Mesenteric fat pad (tissue), 1 donor: ENCODE measurements around the gene RTN4R. TPM values are rescaled to one million over a fixed set of nuclear protein-coding genes. Genes with fewer than 3 reads are reported as not detected.

Experiments
- DNase-seq: peaks from one replicate; pipeline ENCODE4 v3.0.0-alpha.2; 2020; ENCODE audit warnings: low spot score
- total RNA-seq: library from RNA; stranded (reverse); fragmentation: NEBNext Ultra II Directional; extraction: Animal tissue kit (Norgen Biotek cat#: 25700); gene quantifications from one replicate; pipeline ENCODE4 v1.2.1, GENCODE V29; 2021
- donor health status: DM: yes; HTN: yes; CAD: no.

The RTN4R gene
- total RNA-seq, 1 donor from 2014 or later: 0.55 TPM

GRCh38 chr22:20218987-20219386 lies 49.1 kb downstream of the RTN4R start:
- no peak for DNase-seq

GRCh38 chr22:20218326-20218872 lies 49.7 kb downstream of the RTN4R start:
- DNase-seq: no peak

- no peak for DNase-seq
These were observed 50.6 kb downstream of the RTN4R start for GRCh38 chr22:20217563-20217962.

DNA sequence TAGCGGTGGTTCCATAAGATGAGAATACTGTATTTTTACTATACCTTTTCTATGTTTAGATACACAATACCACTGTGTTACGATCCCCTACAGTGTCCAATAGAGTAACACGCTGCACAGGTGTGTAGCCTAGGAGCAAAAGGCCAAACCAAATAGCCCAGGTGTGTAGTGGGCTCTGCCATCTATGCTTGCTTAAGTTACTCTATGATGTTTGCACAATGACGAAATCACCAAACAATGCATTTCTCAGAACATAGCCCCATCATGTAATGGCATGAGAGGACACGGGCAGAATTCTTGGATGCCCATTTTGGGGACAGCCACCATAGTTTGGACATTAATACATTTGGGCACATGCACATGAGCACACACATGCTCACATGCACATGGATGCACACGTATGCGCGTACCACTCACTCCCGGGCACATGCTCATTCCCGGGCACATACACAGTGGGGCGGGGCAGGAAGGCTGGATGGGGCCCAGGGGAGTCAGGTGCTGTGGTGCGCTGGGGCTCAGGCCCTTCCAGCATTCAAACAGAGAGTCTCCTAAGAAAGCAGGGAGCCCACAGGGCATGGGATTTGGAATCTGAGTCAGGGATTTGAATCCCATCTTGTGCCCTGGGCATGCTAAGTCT lies 51.1 kb downstream of the RTN4R start:
- DNase-seq: no peak

- DNase-seq: no peak
These were observed 52.4 kb downstream of the RTN4R start for GRCh38 chr22:20215742-20216141.

DNA sequence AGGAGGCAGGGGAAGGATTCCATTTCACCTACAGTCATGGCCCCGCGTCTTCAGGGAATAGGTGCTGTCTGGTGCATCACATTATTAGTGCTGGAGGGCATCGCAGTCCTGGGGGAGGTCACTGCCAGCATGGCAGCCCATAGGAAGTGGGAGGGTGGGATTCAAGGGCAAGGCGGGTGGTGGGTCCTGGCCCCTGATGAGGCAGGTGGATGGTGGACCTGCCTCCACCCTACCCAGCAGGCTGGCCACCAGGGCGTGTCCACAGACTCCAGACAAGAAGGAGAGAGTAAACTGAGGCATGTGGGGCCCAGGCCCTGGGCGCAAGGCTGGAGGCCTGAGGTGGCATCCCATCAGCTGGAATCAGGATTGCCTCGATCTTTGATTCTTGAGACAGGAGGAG lies 53.3 kb downstream of the RTN4R start:
- DNase-seq: no peak

- DNase-seq: no peak
These were observed 54.0 kb downstream of the RTN4R start for GRCh38 chr22:20213833-20214708.

DNA sequence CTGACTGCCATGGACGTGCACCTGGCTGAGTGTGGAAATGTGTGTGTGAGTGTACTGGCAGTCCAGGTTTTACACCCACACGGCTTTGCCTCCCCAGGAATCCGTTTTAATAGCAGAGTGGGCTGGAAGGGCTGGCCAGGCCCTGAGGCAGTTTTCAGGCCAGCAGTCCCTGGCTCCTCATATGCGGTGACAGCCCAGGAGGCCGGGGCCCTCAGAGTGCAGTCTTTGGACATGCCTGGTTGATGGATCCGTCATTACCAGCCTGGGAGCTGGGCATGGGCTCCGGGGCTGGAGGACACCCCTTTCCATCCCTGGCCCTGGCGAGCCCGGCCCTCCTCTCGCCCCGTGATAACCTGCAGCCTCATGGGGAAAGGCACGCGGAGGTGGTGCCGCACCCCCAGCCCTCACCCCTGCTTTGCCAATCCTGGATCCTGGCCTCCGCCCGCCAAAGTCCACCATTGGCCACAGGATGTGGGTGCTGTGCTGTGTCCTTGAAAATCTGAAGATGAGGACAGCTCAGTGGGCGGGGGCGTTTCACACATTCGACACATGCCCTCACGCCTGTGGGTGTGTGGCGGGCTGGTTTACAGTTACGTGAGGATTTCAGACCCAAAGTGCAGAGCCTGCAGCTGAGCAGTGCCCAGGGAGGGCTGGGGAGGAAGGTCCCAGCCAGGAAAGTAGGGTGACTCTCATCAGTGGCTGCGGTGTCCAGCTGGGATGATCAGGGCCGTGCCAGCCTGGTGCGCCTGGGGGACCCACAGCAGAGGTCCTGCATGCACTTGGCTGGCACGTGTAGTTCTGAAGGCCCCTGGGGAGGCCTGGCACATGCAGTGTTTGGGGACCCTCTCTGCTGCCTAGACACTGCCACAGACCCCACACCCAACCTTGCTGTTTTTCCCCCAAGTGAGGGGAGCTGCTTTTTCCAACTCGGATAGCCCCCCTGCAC lies 55.1 kb downstream of the RTN4R start:
- DNase-seq: no peak

DNA sequence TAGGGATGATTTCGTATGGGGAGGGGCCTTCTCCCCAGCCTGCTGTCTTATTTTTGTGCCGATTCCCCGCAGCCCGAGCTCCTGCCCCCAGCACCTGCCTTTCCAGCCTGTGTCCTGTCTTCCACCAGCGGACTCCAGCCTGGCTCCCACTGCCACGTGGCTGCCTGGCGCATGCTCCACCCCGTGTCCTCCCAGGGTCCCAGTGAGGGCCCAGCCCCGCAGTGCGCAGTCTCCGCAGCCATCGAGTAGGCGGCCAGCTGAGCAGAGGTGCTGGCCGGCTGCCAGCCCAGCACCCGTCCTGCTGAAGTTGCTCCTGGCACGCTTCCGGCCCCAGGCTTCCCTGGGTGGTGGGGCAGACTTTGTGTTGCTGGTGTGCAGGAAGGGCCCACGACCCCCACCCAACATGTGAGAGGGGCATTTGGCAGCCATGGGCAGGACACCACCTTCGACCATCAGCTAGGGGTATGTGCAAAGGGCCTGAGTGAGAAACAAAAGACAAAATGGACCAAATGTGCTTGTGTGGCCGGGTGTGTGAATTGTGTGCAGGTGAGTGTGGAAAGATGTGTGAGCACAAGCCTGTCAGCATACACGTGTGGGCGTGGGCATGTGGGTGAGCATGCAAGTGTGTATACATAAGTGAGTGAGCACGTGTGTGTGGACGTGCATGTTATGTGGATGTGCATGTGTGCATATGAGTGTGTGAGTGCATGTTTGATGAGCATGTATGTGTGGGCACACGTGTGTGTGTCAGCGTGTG lies 55.9 kb downstream of the RTN4R start:
- DNase-seq: no peak

DNA sequence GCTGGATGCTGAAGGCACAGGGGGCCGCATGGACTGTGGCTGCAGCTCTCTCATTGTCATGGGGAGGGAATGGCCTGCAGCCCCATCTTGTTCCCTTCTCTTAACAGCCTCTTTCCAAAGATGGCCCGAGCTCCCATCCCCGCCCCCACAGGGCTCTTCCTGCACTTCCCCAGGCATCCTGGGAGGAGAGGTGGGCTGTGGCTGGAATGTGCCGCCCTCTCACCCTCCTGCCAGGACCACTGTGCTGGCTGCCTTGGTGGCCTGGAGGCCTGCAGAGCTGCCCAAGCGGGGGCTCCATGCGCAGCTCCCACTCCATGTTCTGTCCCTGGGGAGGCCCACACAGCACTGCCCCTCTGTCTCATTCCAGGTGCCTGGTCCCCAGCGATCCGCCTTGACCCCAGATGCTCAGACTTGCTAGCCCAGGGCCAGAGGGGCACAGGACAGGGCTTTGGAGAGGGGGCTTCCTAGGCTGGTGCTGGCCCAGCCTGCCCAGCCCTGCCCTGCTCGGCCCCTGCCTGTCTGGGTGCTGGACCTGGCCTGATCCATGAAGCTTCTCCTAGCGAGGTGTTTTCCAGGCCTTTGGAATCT lies 56.6 kb downstream of the RTN4R start:
- no peak for DNase-seq

- no peak for DNase-seq
These were observed 57.6 kb downstream of the RTN4R start for GRCh38 chr22:20210473-20211059.

DNA sequence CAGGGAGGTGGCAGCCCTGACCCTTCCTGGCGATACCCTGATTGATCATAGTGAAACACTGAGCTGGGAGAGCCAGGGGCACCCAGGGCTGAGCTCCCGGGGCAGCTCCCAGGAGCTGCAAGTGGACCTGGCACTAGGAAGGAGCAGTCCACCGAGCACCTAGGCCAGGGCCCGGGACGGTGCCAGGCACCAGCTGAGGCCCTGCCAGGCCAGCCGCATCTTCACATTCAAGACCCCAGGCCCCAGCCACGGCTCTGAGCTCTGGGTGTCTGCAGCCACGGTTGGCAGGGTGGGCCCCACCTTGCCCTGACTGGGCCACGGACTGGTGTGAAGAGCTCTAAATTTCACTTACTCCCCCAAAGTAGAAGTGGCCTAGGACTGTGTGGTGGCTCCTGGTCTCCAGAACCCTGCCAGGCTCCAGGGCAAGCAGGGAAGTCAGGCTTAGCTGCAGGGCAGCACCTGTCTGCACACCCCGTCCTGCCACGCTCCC lies 58.3 kb downstream of the RTN4R start:
- no peak for DNase-seq

GRCh38 chr22:20208713-20209310 lies 59.3 kb downstream of the RTN4R start:
- DNase-seq: no peak

- DNase-seq: no peak
These were observed 60.7 kb downstream of the RTN4R start for GRCh38 chr22:20207277-20208025.

- no peak for DNase-seq
These were observed 61.4 kb downstream of the RTN4R start for GRCh38 chr22:20206709-20207215.

DNA sequence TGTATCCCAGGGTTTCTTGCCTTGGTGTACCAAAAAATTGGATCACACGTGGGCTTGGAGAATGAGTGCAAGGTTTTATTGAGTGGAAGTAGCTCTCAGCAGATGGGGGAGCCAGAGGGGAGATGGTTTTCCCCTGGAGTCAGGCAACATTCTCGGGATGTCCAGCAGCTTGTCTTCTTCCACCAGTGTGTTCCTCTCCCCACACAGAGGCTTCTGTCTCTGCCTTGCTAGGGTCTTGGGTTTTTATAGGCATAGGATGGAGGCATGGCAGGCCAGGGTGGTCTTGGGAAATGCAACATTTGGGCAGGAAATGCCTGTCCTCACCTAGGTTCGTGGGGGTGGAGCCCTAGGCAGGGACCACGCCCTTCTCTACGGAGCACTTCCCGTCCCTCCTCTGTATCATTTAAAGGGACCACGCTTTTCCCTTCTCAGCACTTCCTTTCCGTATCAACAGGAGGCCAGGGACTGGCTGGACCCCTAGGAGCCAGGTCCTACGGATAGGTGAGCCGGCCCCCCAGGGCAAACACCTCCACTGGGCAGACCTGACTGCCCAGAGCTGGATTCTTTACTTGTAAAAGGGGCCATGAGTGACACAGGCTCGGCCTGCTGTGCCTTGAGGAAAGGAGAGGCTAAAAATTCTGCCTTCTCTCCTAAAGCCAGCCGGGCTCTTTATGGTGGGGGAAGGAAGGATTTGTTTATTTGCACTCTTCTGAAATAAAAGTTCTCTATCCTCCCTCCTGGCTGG lies 62.0 kb downstream of the RTN4R start:
- no peak for DNase-seq

- no peak for DNase-seq
These were observed 62.6 kb downstream of the RTN4R start for GRCh38 chr22:20205464-20205963.
